WI38 (cell line): Measurements from ENCODE around the gene AGBL4.

Source experiments
- H3K4me3 ChIP-seq: 2 replicates; pipeline ENCODE4 v1.5.1; 2011; ENCODE audit warnings: low read depth, mild to moderate bottlenecking, control low read depth, low read length
- CTCF ChIP-seq: IDR thresholded peaks from 2 replicates; pipeline ENCODE4 v1.5.1; 2012; ENCODE audit warnings: low read depth, mild to moderate bottlenecking, control low read depth, low read length

Gene AGBL4

GRCh38 chr1:49622877-49623276, 400.9 kb downstream of the AGBL4 start:
- TF ChIP-seq CTCF = no peak
- no peak overlapping the region for H3K4me3 ChIP-seq

GRCh38 chr1:49606082-49606481, 417.7 kb downstream of the AGBL4 start:
- H3K4me3 ChIP-seq = no peak overlapping the region
- no peak for TF ChIP-seq CTCF

GRCh38 chr1:49597436-49597835, 426.3 kb downstream of the AGBL4 start:
- no peak overlapping the region for H3K4me3 ChIP-seq
- no peak for TF ChIP-seq CTCF

- H3K4me3 ChIP-seq = no peak overlapping the region
- no peak for TF ChIP-seq CTCF
Measured at GRCh38 chr1:49576327-49576901, 447.3 kb downstream of the AGBL4 start.

- no peak overlapping the region for H3K4me3 ChIP-seq
- TF ChIP-seq CTCF = no peak
Measured at GRCh38 chr1:49556676-49557234, 467.0 kb downstream of the AGBL4 start.

- no peak overlapping the region for H3K4me3 ChIP-seq
- no peak for TF ChIP-seq CTCF
Measured at GRCh38 chr1:49552101-49552500, 471.7 kb downstream of the AGBL4 start.

- no peak overlapping the region for H3K4me3 ChIP-seq
Measured at GRCh38 chr1:49544615-49545014, 479.1 kb downstream of the AGBL4 start.

More at GRCh38 chr1:49544615-49545014, 479.1 kb downstream of the AGBL4 start:
- no peak for TF ChIP-seq CTCF
